ENCODE results near the gene CUZD1.

DNA sequence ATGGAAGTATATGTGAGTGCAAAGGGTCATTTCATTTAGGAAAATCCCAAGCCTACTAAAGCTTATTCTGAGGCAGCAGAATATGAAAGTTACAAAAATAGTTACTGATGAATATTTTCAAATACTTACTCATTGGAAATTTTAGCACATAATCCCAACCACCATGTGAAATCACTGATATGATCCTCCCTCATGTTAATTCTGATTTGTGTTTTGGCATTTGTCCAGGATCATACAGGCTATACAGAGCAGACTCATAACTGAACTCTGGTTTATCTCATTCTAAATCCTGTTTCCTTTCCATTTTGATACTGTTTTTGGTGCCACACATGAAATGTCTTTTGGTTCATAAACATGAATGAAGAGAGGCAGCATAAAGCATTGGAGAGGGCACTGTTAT, 37.1 kb upstream of the CUZD1 start:
- TF ChIP-seq, protein P1, sequence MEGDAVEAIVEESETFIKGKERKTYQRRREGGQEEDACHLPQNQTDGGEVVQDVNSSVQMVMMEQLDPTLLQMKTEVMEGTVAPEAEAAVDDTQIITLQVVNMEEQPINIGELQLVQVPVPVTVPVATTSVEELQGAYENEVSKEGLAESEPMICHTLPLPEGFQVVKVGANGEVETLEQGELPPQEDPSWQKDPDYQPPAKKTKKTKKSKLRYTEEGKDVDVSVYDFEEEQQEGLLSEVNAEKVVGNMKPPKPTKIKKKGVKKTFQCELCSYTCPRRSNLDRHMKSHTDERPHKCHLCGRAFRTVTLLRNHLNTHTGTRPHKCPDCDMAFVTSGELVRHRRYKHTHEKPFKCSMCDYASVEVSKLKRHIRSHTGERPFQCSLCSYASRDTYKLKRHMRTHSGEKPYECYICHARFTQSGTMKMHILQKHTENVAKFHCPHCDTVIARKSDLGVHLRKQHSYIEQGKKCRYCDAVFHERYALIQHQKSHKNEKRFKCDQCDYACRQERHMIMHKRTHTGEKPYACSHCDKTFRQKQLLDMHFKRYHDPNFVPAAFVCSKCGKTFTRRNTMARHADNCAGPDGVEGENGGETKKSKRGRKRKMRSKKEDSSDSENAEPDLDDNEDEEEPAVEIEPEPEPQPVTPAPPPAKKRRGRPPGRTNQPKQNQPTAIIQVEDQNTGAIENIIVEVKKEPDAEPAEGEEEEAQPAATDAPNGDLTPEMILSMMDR (IDR thresholded peaks at IDR 0.05): no peak
- TF ChIP-seq POLR2A (IDR thresholded peaks at IDR 0.05): no peak

Measured in right lobe of liver (tissue), 4 donors.